Smooth muscle cell (in vitro differentiated cells): Measurements from ENCODE around the gene SIGLEC12. TPM values are rescaled to one million over a fixed set of nuclear protein-coding genes. Genes with fewer than 3 reads are reported as not detected.
A peak's percentile ranks its signal among the peaks of the same experiment; 100 is the strongest.

Source experiments
- DNase-seq: peaks from one replicate; lab custom pipeline; 2025; ENCODE audit not compliant: unreplicated experiment; lab: John Stamatoyannopoulos, UW
- H2AFZ ChIP-seq: fragments of 200-600 bp; sonication (generic); 2 replicates; pipeline ENCODE4 v1.6.0; 2016; ENCODE audit warnings: antibody characterized with exemption, low read depth, mild to moderate bottlenecking
- H3F3A ChIP-seq: fragments of 200-600 bp; sonication (generic); 2 replicates; pipeline ENCODE4 v1.6.0; 2017; ENCODE audit warnings: antibody characterized with exemption, low read depth
- H3K27ac ChIP-seq: fragments of 200-600 bp; sonication (generic); 2 replicates; pipeline ENCODE4 v1.5.1; 2016; ENCODE audit warnings: low read depth, mild to moderate bottlenecking
- H3K27me3 ChIP-seq: fragments of 200-600 bp; sonication (generic); 2 replicates; pipeline ENCODE4 v1.6.1; 2016; ENCODE audit warnings: low read depth, mild to moderate bottlenecking
- H3K36me3 ChIP-seq: fragments of 200-600 bp; sonication (generic); 2 replicates; pipeline ENCODE4 v1.5.1; 2016; ENCODE audit warnings: low read depth
- H3K4me1 ChIP-seq: fragments of 200-600 bp; sonication (generic); 2 replicates; pipeline ENCODE4 v1.5.1; 2016; ENCODE audit warnings: low read depth
- H3K4me2 ChIP-seq: fragments of 200-600 bp; sonication (generic); 2 replicates; pipeline ENCODE4 v1.6.0; 2016; ENCODE audit warnings: mild to moderate bottlenecking
- H3K4me3 ChIP-seq: fragments of 200-600 bp; sonication (generic); 2 replicates; pipeline ENCODE4 v1.5.1; 2016; ENCODE audit warnings: mild to moderate bottlenecking
- H3K79me2 ChIP-seq: fragments of 200-600 bp; sonication (generic); 2 replicates; pipeline ENCODE4 v1.6.0; 2016; ENCODE audit warnings: low read depth, mild to moderate bottlenecking
- H3K9ac ChIP-seq: fragments of 200-600 bp; sonication (generic); 2 replicates; pipeline ENCODE4 v1.6.0; 2016; ENCODE audit warnings: low read depth
- H3K9me3 ChIP-seq: fragments of 200-600 bp; sonication (generic); replicated peaks from 2 replicates; pipeline ENCODE4 v1.5.1; 2016; ENCODE audit warnings: low read depth
- H4K20me1 ChIP-seq: fragments of 200-600 bp; sonication (generic); 2 replicates; pipeline ENCODE4 v1.6.0; 2016; ENCODE audit warnings: low read depth
- CTCF ChIP-seq: fragments of 200-600 bp; sonication (generic); IDR thresholded peaks from 2 replicates; pipeline ENCODE4 v1.5.1; 2017; ENCODE audit warnings: borderline replicate concordance, mild to moderate bottlenecking, antibody characterized with exemption; ENCODE audit not compliant: insufficient read depth, poor library complexity, severe bottlenecking
- WGBS: methylation state at CpG from one replicate; pipeline ENCODE4 v1.1.7; 2016; ENCODE audit warnings: low lambda C conversion rate; 5-methylcytosine and 5-hydroxymethylcytosine counted together
- polyA plus RNA-seq: library from polyadenylated mRNA; unstranded; fragments of >200 nt; fragmentation: Nextera tagmentation; extraction: Ambion mirVana; gene quantifications from 2 replicates; pipeline ENCODE4 v1.2.1, GENCODE V29; 2016
- total RNA-seq: library from RNA; depleted of rRNA; stranded (reverse); fragments of >200 nt; gene quantifications from 2 replicates; pipeline ENCODE4 v1.2.3, GENCODE V29; 2014

Gene SIGLEC12
- total and polyA plus RNA-seq, 2 experiments from 2014 or later, result not detected

- no peaks in the 10 kb centered on the region for H3K27me3 ChIP-seq
- no peaks in the 10 kb centered on the region for H3K9me3 ChIP-seq
- no peak overlapping the region for H3K4me2 ChIP-seq
- no peak overlapping the region for H3K9ac ChIP-seq
- DNase-seq, result no peak
- H4K20me1 ChIP-seq, result no peaks in the 10 kb centered on the region
- TF ChIP-seq CTCF, result no peak
- H3K4me3 ChIP-seq, result no peak overlapping the region
- H2AFZ ChIP-seq, result no peak overlapping the region
- H3K27ac ChIP-seq, result peak overlapping the region; percentile 53
- no peaks in the 10 kb centered on the region for H3K79me2 ChIP-seq
- 61% methylated on average over 10 of the region's 10 CpGs for WGBS
- H3K4me1 ChIP-seq, result no peaks in the 10 kb centered on the region
- H3F3A ChIP-seq, result no peaks in the 10 kb centered on the region
- H3K36me3 ChIP-seq, result no peaks in the 10 kb centered on the region
Measured at GRCh38 chr19:51546650-51547396, 45.2 kb upstream of the SIGLEC12 start.

GRCh38 chr19:51546107-51546649 lies 44.6 kb upstream of the SIGLEC12 start:
- DNase-seq, result no peak
- no peaks in the 10 kb centered on the region for H3K9me3 ChIP-seq
- H3K27ac ChIP-seq, result no peak overlapping the region
- H3K4me3 ChIP-seq, result no peak overlapping the region
- no peak overlapping the region for H2AFZ ChIP-seq
- TF ChIP-seq CTCF, result no peak
- H3F3A ChIP-seq, result no peaks in the 10 kb centered on the region
- no peaks in the 10 kb centered on the region for H4K20me1 ChIP-seq
- H3K27me3 ChIP-seq, result no peaks in the 10 kb centered on the region
- no peaks in the 10 kb centered on the region for H3K79me2 ChIP-seq
- H3K4me2 ChIP-seq, result no peak overlapping the region
- H3K4me1 ChIP-seq, result no peaks in the 10 kb centered on the region
- WGBS, result 68% methylated on average over 5 of the region's 5 CpGs
- no peaks in the 10 kb centered on the region for H3K36me3 ChIP-seq
- no peak overlapping the region for H3K9ac ChIP-seq

DNA sequence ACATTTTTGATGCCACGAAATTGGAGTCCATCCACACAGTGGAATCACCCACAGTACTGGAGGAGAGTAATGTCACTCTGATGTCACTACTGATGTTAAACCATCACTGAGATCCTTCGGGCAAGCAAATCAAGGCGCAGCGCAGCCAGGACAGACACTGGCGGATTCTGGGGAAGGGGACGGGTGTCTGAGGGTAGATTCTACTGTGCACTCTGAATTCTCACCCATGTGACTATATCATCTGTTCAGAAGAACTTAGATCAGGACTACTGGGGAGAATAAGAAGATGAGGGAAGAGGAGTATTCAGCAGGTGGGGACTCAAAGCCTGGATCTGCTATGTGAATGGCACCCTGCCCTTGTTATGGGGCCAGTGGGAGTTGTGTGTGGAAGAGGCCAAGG lies 42.4 kb upstream of the SIGLEC12 start:
- WGBS, result 71% methylated on average over 6 of the region's 6 CpGs
- no peak overlapping the region for H3K4me3 ChIP-seq
- no peaks in the 10 kb centered on the region for H3K9me3 ChIP-seq
- H3K4me1 ChIP-seq, result no peaks in the 10 kb centered on the region
- H3K36me3 ChIP-seq, result no peaks in the 10 kb centered on the region
- no peak overlapping the region for H3K4me2 ChIP-seq
- no peak overlapping the region for H3K27ac ChIP-seq
- no peaks in the 10 kb centered on the region for H3K27me3 ChIP-seq
- H4K20me1 ChIP-seq, result no peaks in the 10 kb centered on the region
- no peak for TF ChIP-seq CTCF
- no peaks in the 10 kb centered on the region for H3F3A ChIP-seq
- no peak overlapping the region for H2AFZ ChIP-seq
- no peak for DNase-seq
- H3K79me2 ChIP-seq, result no peaks in the 10 kb centered on the region
- H3K9ac ChIP-seq, result no peak overlapping the region

- Histone ChIP-seq H3K4me3 (no peak overlapping the region), H3K4me2 (no peak overlapping the region), H3K36me3 (no peaks in the 10 kb centered on the region), H3K4me1 (no peaks in the 10 kb centered on the region), H3K79me2 (no peaks in the 10 kb centered on the region), H4K20me1 (no peaks in the 10 kb centered on the region), H3F3A (no peaks in the 10 kb centered on the region), H3K9me3 (no peaks in the 10 kb centered on the region), H3K27ac (no peak overlapping the region), H3K9ac (no peak overlapping the region), H3K27me3 (no peaks in the 10 kb centered on the region), H2AFZ (no peak overlapping the region)
- TF ChIP-seq CTCF, result no peak
- DNase-seq, result no peak
- WGBS, result 69% methylated on average over 5 of the region's 5 CpGs
Measured at GRCh38 chr19:51542699-51543098, 41.1 kb upstream of the SIGLEC12 start.
